Activated T-cell treated with anti-CD3 and anti-CD28 coated beads, Interleukin-2, amount 50 U/mL, for 72 hours (primary cell): ENCODE data around the gene MRTFB. TPM values are rescaled to one million over a fixed set of nuclear protein-coding genes. Genes with fewer than 3 reads are reported as not detected.
"Not testable (repeated sequence)": the region's sequence is repeated elsewhere in the genome, so short reads cannot be mapped to it uniquely, and the experiment has no call there.

Experiments used
- ATAC-seq, 2 donors: fragments of 150-1000 bp; cut with Tn5 transposase; replicated peaks in 1 of 2; 2 replicates each; pipeline ENCODE4 v1.10.0; 2021; ENCODE audit warnings: moderate library complexity in 2 of 2, mild to moderate bottlenecking in 1 of 2
- DNase-seq, 2 donors: peaks; one replicate each; pipeline ENCODE4 v3.0.0; 2021 to 2022; ENCODE audit warnings: mixed read lengths in 1 of 2
- H3K27ac Mint-ChIP-seq: one replicate; pipeline ENCODE4 v1.8.0; 2022; ENCODE audit warnings: mild to moderate bottlenecking, moderate library complexity, mixed read lengths
- H3K27me3 Mint-ChIP-seq: one replicate; pipeline ENCODE4 v1.8.0; 2022; ENCODE audit warnings: low read depth, mixed read lengths
- H3K36me3 Mint-ChIP-seq, 2 donors: one replicate each; pipeline ENCODE4 v1.8.0; 2022; ENCODE audit warnings: mixed read lengths in 2 of 2, mild to moderate bottlenecking in 1 of 2; ENCODE audit not compliant: insufficient read depth in 2 of 2
- H3K4me1 Mint-ChIP-seq: one replicate; pipeline ENCODE4 v1.8.0; 2022; ENCODE audit warnings: low read depth, mixed read lengths
- H3K4me3 Mint-ChIP-seq, 2 donors: one replicate each; pipeline ENCODE4 v1.8.0; 2022; ENCODE audit warnings: mild to moderate bottlenecking in 2 of 2, mixed read lengths in 2 of 2, moderate library complexity in 2 of 2
- H3K9me3 Mint-ChIP-seq, 2 donors: one replicate each; pipeline ENCODE4 v1.8.0; 2022; ENCODE audit warnings: mixed read lengths in 2 of 2
- total RNA-seq, 2 donors: library from RNA; stranded (reverse); gene quantifications; one replicate each; pipeline ENCODE4 v1.2.3, GENCODE V29; 2022

MRTFB gene
- total RNA-seq, 2 donors from 2014 or later = 22.5 to 27.1 TPM

DNA sequence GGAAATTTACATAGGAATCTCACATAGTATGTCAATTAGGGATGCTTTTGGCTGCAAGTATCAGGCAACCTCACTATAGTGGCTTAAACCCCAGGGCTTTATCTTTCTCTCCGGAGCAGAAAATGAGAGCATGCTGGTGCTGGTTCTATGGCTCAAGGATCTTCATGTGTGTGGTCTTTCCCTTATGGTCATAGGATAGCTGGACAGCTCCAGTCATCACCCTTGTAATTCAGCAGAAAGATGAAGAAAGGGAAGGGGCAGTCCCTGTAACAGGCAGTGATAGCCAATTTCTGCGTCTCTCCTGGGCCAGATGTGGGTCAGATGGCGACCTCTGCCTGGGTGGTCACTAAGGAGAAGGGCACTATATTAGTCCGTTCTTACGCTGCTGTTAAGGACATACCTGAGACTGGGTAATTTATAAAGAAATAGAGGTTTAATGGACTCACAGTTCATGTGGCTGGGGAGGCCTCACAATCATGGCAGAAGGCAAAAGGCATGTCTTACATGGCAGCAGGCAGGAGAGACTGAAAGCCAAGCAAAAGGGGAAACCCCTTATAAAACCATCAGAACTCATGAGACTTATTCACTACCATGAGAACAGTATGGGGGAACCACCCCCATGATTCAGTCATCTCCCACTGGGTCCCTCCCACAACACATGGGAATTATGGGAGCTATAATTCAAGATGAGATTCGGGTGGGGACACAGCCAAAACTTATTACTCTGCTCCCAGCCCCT lies 23.8 kb upstream of the MRTFB start:
- not testable (repeated sequence) for H3K36me3 Mint-ChIP-seq, H3K9me3 Mint-ChIP-seq, DNase-seq, H3K4me3 Mint-ChIP-seq, H3K27me3 Mint-ChIP-seq, H3K27ac Mint-ChIP-seq, ATAC-seq, H3K4me1 Mint-ChIP-seq

DNA sequence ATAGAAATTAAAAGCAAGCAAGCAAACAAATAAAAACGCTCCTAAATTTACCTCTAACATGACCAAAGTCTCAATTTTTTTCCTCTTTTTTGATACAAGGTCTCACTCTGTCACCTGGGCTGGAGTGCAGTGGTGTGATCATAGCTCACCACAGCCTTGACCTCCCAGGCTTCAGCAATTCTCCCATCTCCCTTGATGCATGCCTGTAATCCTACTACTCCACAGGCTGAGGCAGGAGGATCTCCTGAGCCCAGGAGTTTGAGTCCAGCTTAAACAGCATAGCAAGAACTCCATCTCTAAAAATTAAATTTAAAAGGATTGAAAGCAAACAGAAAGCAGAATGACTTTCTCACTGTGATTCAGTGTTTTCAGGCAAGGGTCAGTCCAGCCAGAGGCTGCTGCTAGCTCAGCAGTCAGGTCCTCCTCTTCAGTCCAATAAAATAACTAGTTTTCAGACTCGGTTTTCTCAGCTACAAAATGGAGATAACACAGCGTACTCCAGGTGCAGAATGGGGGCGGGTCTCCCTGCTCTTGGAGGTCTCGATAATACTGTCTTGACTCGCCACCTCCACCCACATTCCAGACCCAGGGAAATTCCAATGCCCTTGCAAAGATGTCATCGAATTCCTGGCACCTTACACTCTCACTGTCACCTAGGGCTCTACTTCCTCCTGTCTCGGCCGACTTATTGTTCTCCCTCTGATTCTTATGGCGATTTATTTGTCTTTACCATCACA lies 20.7 kb upstream of the MRTFB start:
- Mint-ChIP-seq H3K27ac (no peak overlapping the region), H3K27me3 (no peaks in the 10 kb centered on the region), H3K36me3 (peaks cover 0 to 2% of the 10 kb centered on the region in 2 donors), H3K9me3 (peaks cover 2 to 3% of the 10 kb centered on the region in 2 donors), H3K4me3 (no peak overlapping the region), H3K4me1 (no peaks in the 10 kb centered on the region)
- no peak for ATAC-seq
- DNase-seq = no peak

DNA sequence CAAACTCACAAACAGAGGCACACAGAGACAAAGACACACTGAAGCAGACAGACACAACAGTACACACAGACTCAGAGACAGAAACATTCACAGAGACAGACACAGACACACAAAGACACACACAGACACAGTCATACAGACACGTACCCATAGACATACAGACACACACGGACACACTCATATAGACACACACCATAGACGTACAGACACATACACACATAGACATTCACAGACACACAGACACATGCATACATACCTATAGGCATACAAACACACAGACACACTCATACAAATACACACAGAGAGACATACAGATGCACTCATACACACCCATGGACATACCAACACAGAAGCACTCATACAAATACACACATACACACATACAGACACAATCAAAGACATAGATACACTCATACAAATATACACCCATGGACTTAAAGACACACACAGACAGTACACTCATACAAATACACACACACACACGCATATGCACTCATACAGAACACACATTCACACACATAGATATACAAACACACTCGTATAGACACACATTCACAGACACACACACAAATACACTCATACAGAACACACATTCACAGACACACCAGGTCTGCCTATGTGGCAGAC lies 19.9 kb upstream of the MRTFB start:
- Mint-ChIP-seq H3K9me3 (peaks cover 2 to 3% of the 10 kb centered on the region in 2 donors), H3K4me1 (no peaks in the 10 kb centered on the region), H3K27ac (no peak overlapping the region), H3K27me3 (no peaks in the 10 kb centered on the region), H3K36me3 (peaks cover 0 to 2% of the 10 kb centered on the region in 2 donors), H3K4me3 (no peak overlapping the region)
- no peak for ATAC-seq
- no peak for DNase-seq

DNA sequence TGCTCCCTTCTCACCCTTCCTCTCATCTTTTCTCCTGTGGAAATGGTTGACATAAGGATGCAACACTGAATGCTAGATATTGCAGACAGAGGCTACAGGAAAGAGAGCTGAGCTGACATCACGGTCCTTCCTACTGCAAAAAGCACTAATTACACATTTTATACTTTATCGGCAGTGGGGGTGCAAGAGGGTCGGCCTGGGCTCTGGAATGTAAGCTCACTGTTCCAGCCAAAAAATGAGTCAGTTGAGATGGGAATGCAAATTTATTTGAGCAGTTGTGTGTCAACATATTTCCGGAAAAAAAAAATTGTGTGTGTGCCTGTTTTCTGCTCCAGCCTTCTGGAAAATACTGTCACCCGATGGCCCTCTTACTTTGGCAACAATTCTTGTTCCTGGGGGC lies 14.1 kb upstream of the MRTFB start:
- ATAC-seq (no peak), DNase-seq (no peak)
- no peaks in the 10 kb centered on the region for H3K9me3 Mint-ChIP-seq
- H3K27ac Mint-ChIP-seq = no peak overlapping the region
- H3K4me3 Mint-ChIP-seq = no peak overlapping the region
- no peaks in the 10 kb centered on the region for H3K4me1 Mint-ChIP-seq
- no peaks in the 10 kb centered on the region for H3K36me3 Mint-ChIP-seq
- peaks cover 17% of the 10 kb centered on the region for H3K27me3 Mint-ChIP-seq

DNA sequence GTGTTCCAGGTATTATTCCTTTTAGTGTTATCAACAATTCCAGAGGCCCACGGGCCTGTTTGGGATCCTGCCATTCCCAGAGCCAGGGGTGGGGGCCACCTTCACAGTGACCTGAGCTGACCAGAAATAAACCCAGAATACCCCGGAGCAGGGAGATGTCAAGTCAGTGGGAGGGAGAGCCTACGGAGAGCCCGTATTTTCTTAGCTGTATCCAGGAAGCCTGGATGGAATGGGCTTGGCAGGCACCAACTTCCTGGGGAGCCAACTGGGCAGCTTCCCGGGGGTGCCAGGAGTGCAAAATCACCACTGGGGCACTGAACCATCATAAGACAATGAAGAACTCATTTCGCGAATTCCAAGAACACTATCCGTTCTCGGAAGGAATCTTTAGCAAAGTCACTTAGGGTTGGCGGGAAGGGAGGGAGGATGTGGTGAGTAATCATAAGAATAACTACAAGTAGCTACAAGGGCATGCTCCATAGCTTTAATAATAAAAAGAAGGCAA lies 13.2 kb upstream of the MRTFB start:
- H3K27me3 Mint-ChIP-seq = peaks cover 17% of the 10 kb centered on the region
- H3K4me3 Mint-ChIP-seq = no peak overlapping the region
- H3K36me3 Mint-ChIP-seq = no peaks in the 10 kb centered on the region
- no peaks in the 10 kb centered on the region for H3K9me3 Mint-ChIP-seq
- ATAC-seq (no peak), DNase-seq (no peak)
- H3K4me1 Mint-ChIP-seq = no peaks in the 10 kb centered on the region
- no peak overlapping the region for H3K27ac Mint-ChIP-seq

DNA sequence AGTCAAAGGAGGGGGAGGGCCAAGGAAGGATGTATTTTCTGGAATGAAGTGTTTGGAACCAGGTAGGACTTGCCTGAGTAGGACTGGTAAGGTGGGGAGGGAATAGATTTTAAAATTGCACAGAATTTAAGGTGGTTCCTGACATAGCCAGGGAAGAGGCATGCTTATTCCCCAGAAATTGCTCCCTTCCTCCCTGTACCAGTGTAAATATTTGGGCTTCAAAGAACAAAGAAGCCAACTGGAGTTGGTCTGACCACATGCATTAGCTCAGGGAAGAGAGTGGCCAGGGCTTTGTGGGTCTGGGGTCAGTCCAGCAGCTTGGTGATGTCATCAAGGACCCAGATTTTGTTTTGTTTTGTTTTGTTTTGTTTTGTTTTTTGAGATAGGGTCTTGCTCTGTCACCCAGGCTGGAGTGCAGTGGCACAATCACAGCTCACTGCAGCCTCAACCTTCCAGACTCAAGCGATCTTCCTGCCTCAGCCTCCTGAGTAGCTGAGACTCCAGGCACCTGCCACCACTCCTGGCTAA lies 9.3 kb upstream of the MRTFB start:
- no peaks in the 10 kb centered on the region for H3K36me3 Mint-ChIP-seq
- DNase-seq = no peak
- H3K4me1 Mint-ChIP-seq = no peaks in the 10 kb centered on the region
- H3K27me3 Mint-ChIP-seq = peaks cover 15% of the 10 kb centered on the region
- H3K9me3 Mint-ChIP-seq = no peaks in the 10 kb centered on the region
- ATAC-seq = no peak
- no peak overlapping the region for H3K27ac Mint-ChIP-seq
- H3K4me3 Mint-ChIP-seq = no peak overlapping the region

DNA sequence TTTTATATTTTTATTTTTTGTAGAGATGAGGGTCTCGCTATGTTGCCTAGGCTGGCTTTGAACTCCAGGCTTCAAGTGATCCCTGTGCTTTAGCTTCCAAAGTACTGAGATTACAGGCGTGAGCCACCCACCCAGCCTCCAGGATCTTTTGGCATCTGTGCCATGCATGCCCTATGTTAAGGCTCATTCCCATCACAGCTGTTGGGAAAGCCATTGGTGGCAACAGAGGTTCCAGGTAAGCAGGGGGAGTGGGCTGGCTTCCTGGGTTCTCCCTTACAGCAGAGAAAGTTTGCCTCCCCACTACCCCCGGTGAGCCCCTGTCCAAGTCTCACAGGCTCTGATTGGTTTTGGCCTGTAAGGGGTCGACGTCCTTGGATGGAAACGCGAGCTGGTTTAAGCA lies 8.9 kb upstream of the MRTFB start:
- no peaks in the 10 kb centered on the region for H3K36me3 Mint-ChIP-seq
- no peak overlapping the region for H3K4me3 Mint-ChIP-seq
- no peak for ATAC-seq
- DNase-seq = no peak
- peaks cover 10% of the 10 kb centered on the region for H3K27me3 Mint-ChIP-seq
- no peaks in the 10 kb centered on the region for H3K4me1 Mint-ChIP-seq
- no peak overlapping the region for H3K27ac Mint-ChIP-seq
- H3K9me3 Mint-ChIP-seq = no peaks in the 10 kb centered on the region

DNA sequence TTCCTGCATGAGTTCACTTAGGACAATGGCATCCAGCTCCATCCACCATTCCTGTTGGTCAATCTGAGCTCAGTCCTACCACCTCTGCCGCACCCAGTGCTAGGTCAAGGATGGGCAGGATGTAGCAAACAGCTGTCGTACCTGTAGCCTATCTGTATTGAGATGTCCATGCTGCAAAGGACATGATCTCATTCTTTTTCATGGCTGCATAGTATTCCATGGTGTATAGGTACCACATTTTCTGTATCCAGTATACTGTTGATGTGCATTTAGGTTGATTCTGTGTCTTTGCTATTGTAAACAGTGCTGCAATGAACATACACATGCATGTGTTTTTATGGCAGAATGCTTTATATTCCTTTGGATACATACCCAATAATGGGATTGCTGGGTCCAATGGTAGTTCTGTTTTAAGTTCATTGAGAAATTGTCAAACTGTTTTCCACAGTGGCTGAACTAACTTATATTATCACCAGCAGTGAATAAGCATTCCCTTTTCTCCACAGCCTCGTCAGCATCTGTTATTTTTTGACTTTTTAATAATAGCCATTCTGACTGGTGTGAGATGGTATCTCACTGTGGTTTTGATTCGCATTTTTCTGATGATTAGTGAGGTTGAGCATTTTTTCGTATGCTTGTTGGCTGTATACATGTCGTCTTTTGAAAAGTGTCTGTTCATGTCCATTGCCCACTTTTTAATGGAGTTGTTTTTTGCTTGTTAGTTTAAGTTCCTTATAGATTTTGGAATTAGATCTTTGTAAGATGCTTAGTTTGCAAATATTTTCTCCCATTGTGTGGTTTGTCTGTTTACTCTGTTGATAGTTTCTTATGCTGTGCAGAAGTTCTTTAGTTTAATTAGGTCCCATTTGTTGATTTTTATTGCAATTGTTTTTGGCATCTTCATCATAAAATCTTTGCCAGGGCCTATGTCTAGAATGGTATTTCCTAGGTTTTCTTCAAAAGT lies 7.2 kb upstream of the MRTFB start:
- Mint-ChIP-seq H3K9me3 (no peaks in the 10 kb centered on the region), H3K4me3 (no peak overlapping the region), H3K36me3 (no peaks in the 10 kb centered on the region)

DNA sequence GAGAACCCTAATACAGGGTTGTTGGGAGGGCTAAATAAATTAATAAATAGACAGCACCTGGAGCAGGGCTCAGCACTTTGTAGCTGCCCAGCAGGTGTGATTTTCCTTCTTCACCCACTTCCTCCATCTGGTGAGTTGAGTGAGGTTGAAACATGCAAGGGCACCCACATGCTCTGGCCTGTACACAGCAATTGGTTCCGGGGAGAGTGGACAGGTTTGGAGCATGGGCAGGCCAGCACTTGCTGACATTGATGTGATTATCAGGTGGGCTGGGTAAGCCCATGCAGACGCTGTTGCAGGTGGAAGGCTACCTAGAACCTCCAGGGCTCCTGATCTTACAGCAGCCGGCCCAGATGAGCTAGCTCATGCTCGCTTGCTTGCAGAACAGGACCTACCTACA lies 1.3 kb upstream of the MRTFB start:
- ATAC-seq (no peak), DNase-seq (no peak)
- Mint-ChIP-seq H3K4me1 (peaks cover 19% of the 10 kb centered on the region), H3K9me3 (no peaks in the 10 kb centered on the region), H3K36me3 (no peaks in the 10 kb centered on the region), H3K4me3 (peak overlapping the region; percentile 36 to 91), H3K27ac (no peak overlapping the region), H3K27me3 (no peaks in the 10 kb centered on the region)

More for the DNA sequence above, 7.2 kb upstream of the MRTFB start:
- Mint-ChIP-seq H3K27me3 (peaks cover 7% of the 10 kb centered on the region), H3K27ac (no peak overlapping the region), H3K4me1 (no peaks in the 10 kb centered on the region)
- ATAC-seq (no peak), DNase-seq (no peak)

DNA sequence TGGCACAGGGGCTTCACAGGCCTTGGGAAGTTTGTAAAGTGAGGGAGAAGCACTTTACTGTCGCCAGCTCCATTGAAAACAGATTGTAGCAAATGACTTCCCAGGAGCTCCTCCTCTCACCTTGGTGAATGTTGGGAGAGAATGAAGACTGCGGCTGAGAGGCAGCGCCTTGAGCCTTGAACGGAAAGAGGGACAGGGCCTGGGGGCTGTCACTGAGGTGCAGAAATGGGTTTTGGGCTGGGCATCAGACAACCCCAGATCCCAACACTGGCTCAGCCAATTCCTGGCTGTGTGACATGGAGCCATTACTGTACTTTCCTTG lies 603 bp upstream of the MRTFB start:
- Mint-ChIP-seq H3K4me1 (peaks cover 19% of the 10 kb centered on the region), H3K36me3 (no peaks in the 10 kb centered on the region), H3K27me3 (no peaks in the 10 kb centered on the region), H3K9me3 (no peaks in the 10 kb centered on the region), H3K4me3 (peak overlapping the region; percentile 91 to 94), H3K27ac (peak overlapping the region; percentile 83)
- ATAC-seq (no peak), DNase-seq (no peak)

DNA sequence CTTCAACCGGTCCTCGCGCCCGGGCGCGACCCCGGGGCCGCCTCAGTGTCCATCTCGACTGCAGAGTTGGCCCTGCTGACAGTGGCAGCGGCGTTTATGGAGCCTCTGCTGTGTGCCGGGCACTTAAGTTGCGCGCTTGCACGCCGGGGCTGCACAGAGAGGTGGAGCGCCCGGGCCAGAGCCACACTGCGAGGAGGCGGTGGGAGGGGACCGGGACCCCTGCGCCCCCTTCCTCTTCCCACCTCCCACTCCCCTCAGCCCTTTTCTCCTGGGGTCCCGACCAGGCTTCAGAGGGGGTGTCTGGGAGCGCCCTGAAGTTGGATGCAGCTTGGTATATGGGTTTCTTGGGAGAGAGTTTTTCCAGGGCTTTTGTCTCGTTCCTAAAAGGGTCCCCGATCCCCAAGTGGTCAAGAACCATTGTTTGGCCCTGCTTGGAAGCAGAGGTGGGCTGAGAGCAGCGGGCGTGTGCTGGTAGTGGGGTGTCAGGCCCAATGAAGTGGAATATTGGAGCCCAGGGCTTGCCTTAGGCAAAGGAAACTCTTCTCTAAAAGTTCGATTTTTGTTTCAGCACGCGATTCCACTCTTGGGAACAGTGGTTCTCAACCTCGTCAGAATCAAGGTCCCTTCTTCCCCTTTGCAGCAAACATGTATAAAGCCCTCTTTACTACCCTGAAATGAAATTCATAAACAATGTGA lies 605 bp downstream of the MRTFB start:
- Mint-ChIP-seq H3K27ac (peak overlapping the region; percentile 89), H3K4me3 (peak overlapping the region; percentile 87 to 91), H3K4me1 (peaks cover 19% of the 10 kb centered on the region), H3K27me3 (no peaks in the 10 kb centered on the region), H3K36me3 (no peaks in the 10 kb centered on the region), H3K9me3 (no peaks in the 10 kb centered on the region)
- peak; percentile 50 to 55 for ATAC-seq
- no peak for DNase-seq

DNA sequence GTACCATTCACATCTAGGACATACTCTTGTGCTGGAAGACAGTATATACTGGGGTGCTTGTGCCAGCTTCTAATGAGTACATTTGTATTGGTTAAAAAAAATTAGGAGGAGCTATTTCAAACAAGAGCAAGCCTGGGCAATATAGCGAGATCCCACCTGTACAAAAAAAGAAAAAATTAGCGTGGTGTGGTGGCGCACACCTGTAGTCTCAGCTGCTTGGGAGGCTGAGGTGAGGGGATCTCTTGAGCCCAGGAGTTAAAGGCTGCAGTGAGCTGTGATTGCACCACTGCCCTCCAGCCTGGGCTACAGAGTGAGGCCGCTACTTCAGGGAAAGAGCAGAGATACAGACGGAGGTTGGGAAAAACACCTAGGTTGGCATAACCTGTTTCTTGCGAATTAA lies 1.2 kb downstream of the MRTFB start:
- H3K9me3 Mint-ChIP-seq = no peaks in the 10 kb centered on the region
- H3K27ac Mint-ChIP-seq = peak overlapping the region; percentile 30
- ATAC-seq (no peak), DNase-seq (no peak)
- H3K36me3 Mint-ChIP-seq = no peaks in the 10 kb centered on the region
- H3K4me3 Mint-ChIP-seq = peak overlapping the region; percentile 87 to 91
- peaks cover 19% of the 10 kb centered on the region for H3K4me1 Mint-ChIP-seq
- no peaks in the 10 kb centered on the region for H3K27me3 Mint-ChIP-seq
